Fibroblast of villous mesenchyme (primary cell): ENCODE results near the gene AP4B1. TPM values are rescaled to one million over a fixed set of nuclear protein-coding genes. Genes with fewer than 3 reads are reported as not detected.

Source experiments
- DNase-seq: peaks from one replicate; pipeline ENCODE4 v3.0.0-alpha.2; 2010; ENCODE audit warnings: low read depth
- H3K4me3 ChIP-seq: 2 replicates; pipeline ENCODE4 v1.5.1; 2011; ENCODE audit warnings: low read depth, mild to moderate bottlenecking, low read length
- CTCF ChIP-seq: IDR thresholded peaks from 2 replicates; pipeline ENCODE4 v1.5.1; 2012; ENCODE audit warnings: low read depth, mild to moderate bottlenecking, low read length; ENCODE audit not compliant: insufficient read depth
- total RNA-seq: library from RNA; depleted of rRNA; stranded (reverse); fragments of >200 nt; gene quantifications from 2 replicates; pipeline ENCODE4 v1.2.3, GENCODE V29; 2012

AP4B1 gene
- total RNA-seq, 1 donor = 19.4 TPM

DNA sequence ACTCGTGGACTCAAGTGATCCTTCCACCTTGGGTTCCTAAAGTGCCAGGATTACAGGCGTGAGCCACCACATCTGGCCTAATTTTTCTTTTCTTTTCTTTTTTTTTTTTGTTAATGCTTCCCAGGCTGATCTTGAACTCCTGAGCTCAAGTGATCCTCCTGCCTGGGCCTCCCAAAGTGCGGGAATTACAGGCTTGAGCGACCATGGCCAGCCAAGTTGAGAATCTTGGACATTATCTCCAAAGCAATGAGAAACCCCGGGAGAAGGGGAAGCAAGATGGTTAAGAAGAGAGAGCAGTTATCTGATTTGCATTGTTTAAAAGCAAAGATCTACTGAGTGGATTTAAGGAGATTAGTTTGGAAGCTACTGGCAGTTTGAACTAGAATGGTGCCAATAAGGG is 33.6 kb upstream of the AP4B1 start:
- no peak overlapping the region for H3K4me3 ChIP-seq
- no peak for DNase-seq
- no peak for TF ChIP-seq CTCF

GRCh38 chr1:113937146-113937545 is 32.5 kb upstream of the AP4B1 start:
- no peak for TF ChIP-seq CTCF
- DNase-seq = no peak
- H3K4me3 ChIP-seq = no peak overlapping the region

GRCh38 chr1:113935970-113936369 is 31.4 kb upstream of the AP4B1 start:
- DNase-seq = no peak
- no peak for TF ChIP-seq CTCF
- H3K4me3 ChIP-seq = no peak overlapping the region

GRCh38 chr1:113935176-113935575 is 30.6 kb upstream of the AP4B1 start:
- DNase-seq = no peak
- TF ChIP-seq CTCF = no peak
- no peak overlapping the region for H3K4me3 ChIP-seq

DNA sequence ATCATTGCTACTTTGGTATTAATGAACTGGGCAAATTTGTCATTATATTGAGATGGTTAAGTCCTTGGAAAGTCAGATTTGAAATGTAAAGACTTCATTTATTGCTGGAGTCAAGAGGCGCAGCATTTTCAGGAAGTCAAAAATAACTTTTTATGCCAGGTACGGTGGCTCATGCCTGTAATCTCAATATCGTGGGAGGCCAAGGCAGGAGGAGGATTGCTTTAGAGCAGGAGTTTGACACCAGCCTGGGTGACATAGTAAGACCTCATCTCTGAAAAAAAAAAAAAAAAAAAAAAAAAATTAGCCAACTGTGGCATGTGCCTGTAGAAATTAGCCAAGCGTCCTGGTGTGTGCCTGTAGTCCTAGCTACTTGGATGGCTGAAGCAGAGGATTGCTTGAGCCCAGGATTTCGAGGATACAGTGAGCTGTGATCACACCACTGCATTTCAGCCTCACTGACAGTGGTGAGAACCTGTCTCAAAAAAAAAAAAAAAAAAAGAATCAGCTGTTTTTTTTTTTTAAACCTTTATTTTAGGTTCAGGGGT is 30.0 kb upstream of the AP4B1 start:
- DNase-seq = no peak
- TF ChIP-seq CTCF = no peak
- H3K4me3 ChIP-seq = no peak overlapping the region

GRCh38 chr1:113934006-113934405 is 29.4 kb upstream of the AP4B1 start:
- DNase-seq = no peak
- no peak overlapping the region for H3K4me3 ChIP-seq
- no peak for TF ChIP-seq CTCF

GRCh38 chr1:113931451-113931851 is 26.9 kb upstream of the AP4B1 start:
- no peak for TF ChIP-seq CTCF
- peak; percentile 64 for DNase-seq
- peak overlapping the region; percentile 77 for H3K4me3 ChIP-seq
